NCI-H82 (cell line): Measurements from ENCODE around the gene AMPD3.

Experiments
- DNase-seq: peaks from one replicate; lab custom pipeline; 2025; lab: John Stamatoyannopoulos, UW

AMPD3 gene

GRCh38 chr11:10488934-10489691 lies 34.0 kb downstream of the AMPD3 start:
- DNase-seq = no peak

- no peak for DNase-seq
Measured at GRCh38 chr11:10490032-10490397, 35.0 kb downstream of the AMPD3 start.

- no peak for DNase-seq
Measured at GRCh38 chr11:10490398-10491241, 35.6 kb downstream of the AMPD3 start.

GRCh38 chr11:10492084-10492483 lies 37.0 kb downstream of the AMPD3 start:
- DNase-seq = no peak

- no peak for DNase-seq
Measured at GRCh38 chr11:10493041-10493663, 38.1 kb downstream of the AMPD3 start.

GRCh38 chr11:10494636-10495463 lies 39.8 kb downstream of the AMPD3 start:
- no peak for DNase-seq

GRCh38 chr11:10495464-10495786 lies 40.4 kb downstream of the AMPD3 start:
- DNase-seq = no peak

- no peak for DNase-seq
Measured at GRCh38 chr11:10496296-10496936, 41.4 kb downstream of the AMPD3 start.

GRCh38 chr11:10497371-10498021 lies 42.4 kb downstream of the AMPD3 start:
- DNase-seq = peak; percentile 53

- DNase-seq = no peak
Measured at GRCh38 chr11:10498022-10498400, 42.9 kb downstream of the AMPD3 start.

- no peak for DNase-seq
Measured at GRCh38 chr11:10498426-10499250, 43.6 kb downstream of the AMPD3 start.

- DNase-seq = no peak
Measured at GRCh38 chr11:10499452-10499851, 44.4 kb downstream of the AMPD3 start.

GRCh38 chr11:10499874-10500601 lies 45.0 kb downstream of the AMPD3 start:
- no peak for DNase-seq

- DNase-seq = no peak
Measured at GRCh38 chr11:10500757-10501684, 46.0 kb downstream of the AMPD3 start.

- DNase-seq = no peak
Measured at GRCh38 chr11:10502065-10502680, 47.1 kb downstream of the AMPD3 start.

GRCh38 chr11:10502770-10503169 lies 47.7 kb downstream of the AMPD3 start:
- DNase-seq = no peak

GRCh38 chr11:10503221-10503620 lies 48.2 kb downstream of the AMPD3 start:
- no peak for DNase-seq
